ENCODE results near the gene COBL. TPM values are rescaled to one million over a fixed set of nuclear protein-coding genes. Genes with fewer than 3 reads are reported as not detected.

The COBL gene
- polyA plus RNA-seq, 3 donors: 19.1 to 26.0 (median 22.4) TPM

- no peak for DNase-seq (ENCODE audit: extremely low read depth in 1 of 11, low read depth in 9 of 11, low spot score in 4 of 11)
Observed at GRCh38 chr7:51141451-51142003, 175.1 kb downstream of the COBL start.

GRCh38 chr7:51140199-51141164 lies 176.1 kb downstream of the COBL start:
- DNase-seq (ENCODE audit: extremely low read depth in 1 of 11, low read depth in 9 of 11, low spot score in 4 of 11): no peak

- no peak for DNase-seq (ENCODE audit: extremely low read depth in 1 of 11, low read depth in 9 of 11, low spot score in 4 of 11)
Observed at GRCh38 chr7:51139796-51140195, 176.8 kb downstream of the COBL start.

- DNase-seq (ENCODE audit: extremely low read depth in 1 of 11, low read depth in 9 of 11, low spot score in 4 of 11): no peak
Observed at GRCh38 chr7:51138123-51139085, 178.2 kb downstream of the COBL start.

GRCh38 chr7:51135576-51135975 lies 181.0 kb downstream of the COBL start:
- no peak for DNase-seq (ENCODE audit: extremely low read depth in 1 of 11, low read depth in 9 of 11, low spot score in 4 of 11)

GRCh38 chr7:51134013-51134441 lies 182.6 kb downstream of the COBL start:
- no peak for DNase-seq (ENCODE audit: extremely low read depth in 1 of 11, low read depth in 9 of 11, low spot score in 4 of 11)

GRCh38 chr7:51132661-51133060 lies 183.9 kb downstream of the COBL start:
- no peak for DNase-seq (ENCODE audit: extremely low read depth in 1 of 11, low read depth in 9 of 11, low spot score in 4 of 11)

GRCh38 chr7:51129527-51130472 lies 186.8 kb downstream of the COBL start:
- DNase-seq (ENCODE audit: extremely low read depth in 1 of 11, low read depth in 9 of 11, low spot score in 4 of 11): no peak

- DNase-seq (ENCODE audit: extremely low read depth in 1 of 11, low read depth in 9 of 11, low spot score in 4 of 11): no peak
Observed at GRCh38 chr7:51128545-51129435, 187.8 kb downstream of the COBL start.

- DNase-seq (ENCODE audit: extremely low read depth in 1 of 11, low read depth in 9 of 11, low spot score in 4 of 11): no peak
Observed at GRCh38 chr7:51127618-51127904, 189.0 kb downstream of the COBL start.

- DNase-seq (ENCODE audit: extremely low read depth in 1 of 11, low read depth in 9 of 11, low spot score in 4 of 11): no peak
Observed at GRCh38 chr7:51126813-51127617, 189.6 kb downstream of the COBL start.

GRCh38 chr7:51126324-51126723 lies 190.3 kb downstream of the COBL start:
- DNase-seq (ENCODE audit: extremely low read depth in 1 of 11, low read depth in 9 of 11, low spot score in 4 of 11): no peak

- no peak for DNase-seq (ENCODE audit: extremely low read depth in 1 of 11, low read depth in 9 of 11, low spot score in 4 of 11)
Observed at GRCh38 chr7:51124321-51124720, 192.3 kb downstream of the COBL start.

- no peak for DNase-seq (ENCODE audit: extremely low read depth in 1 of 11, low read depth in 9 of 11, low spot score in 4 of 11)
Observed at GRCh38 chr7:51123322-51124019, 193.1 kb downstream of the COBL start.

- DNase-seq (ENCODE audit: extremely low read depth in 1 of 11, low read depth in 9 of 11, low spot score in 4 of 11): peak in 6 of 11 donors; percentile 8 to 34 (median 24)
Observed at GRCh38 chr7:51121931-51122425, 194.6 kb downstream of the COBL start.
